HG02759 (cell line): ENCODE results near the gene ZNF792.
"Not testable (repeated sequence)": the region's sequence is repeated elsewhere in the genome, so short reads cannot be mapped to it uniquely, and the experiment has no call there.

Experiments used
- ATAC-seq: cut with Tn5 transposase; IDR thresholded peaks from one replicate; pipeline ENCODE4 v1.9.1; 2021; ENCODE audit warnings: mild to moderate bottlenecking, moderate library complexity; ENCODE audit not compliant: unreplicated experiment

The ZNF792 gene

DNA sequence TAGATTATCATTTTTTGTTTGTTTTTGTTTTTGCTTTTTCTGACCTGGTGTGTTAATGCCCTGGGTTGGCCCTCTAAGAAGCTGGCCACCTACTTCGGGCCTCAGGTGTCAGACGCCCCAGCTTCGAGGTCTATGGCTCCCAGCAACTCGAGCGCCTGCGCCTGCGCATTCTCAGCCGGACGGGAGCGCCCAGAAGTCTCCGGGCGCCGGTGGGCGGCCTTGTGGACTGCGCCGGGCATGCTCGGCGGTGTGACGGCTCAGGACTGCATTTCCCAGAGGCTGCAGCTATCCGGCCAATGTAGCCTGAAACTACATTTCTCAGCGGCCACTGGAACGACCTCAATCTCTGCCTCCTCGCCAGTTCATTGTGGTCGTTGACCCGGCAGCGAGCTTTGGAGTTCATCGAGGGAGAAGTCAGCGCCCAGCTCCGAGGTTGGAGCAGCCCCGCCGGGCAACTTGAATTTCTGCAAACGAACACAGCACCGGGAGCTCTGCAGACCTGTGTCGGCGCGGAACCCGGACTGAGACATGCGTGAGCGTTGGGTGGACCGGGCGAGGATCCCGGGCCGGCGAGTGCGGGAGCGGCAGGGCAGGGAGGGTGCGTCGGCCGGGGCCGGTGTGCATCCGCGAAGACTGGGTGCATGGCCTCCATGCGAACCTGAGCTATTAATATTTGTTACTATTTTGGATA is 37.2 kb downstream of the ZNF792 start, which contains the start of gene ZNF30:
ZNF30 (plus strand) TSS at position 219 of the 691 bp plus-strand sequence. CDS start 3,045 bp downstream, outside the sequence.
- peak; percentile 98 for ATAC-seq

DNA sequence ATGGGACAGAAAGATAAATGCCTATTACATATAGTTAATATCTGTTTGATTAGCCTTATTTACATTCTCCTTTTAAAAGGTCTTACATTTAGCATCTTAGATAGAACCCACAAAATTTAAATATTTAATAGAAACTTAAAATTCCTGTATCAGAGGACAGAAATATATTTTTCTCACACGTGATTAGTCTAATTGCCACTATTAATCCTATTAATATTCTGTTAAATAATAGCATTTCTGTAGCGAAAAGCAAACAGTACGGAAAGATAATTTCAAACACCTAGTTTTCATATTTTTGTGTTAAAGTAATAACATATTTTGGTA is 37.7 kb downstream of the ZNF792 start:
- no peak for ATAC-seq

DNA sequence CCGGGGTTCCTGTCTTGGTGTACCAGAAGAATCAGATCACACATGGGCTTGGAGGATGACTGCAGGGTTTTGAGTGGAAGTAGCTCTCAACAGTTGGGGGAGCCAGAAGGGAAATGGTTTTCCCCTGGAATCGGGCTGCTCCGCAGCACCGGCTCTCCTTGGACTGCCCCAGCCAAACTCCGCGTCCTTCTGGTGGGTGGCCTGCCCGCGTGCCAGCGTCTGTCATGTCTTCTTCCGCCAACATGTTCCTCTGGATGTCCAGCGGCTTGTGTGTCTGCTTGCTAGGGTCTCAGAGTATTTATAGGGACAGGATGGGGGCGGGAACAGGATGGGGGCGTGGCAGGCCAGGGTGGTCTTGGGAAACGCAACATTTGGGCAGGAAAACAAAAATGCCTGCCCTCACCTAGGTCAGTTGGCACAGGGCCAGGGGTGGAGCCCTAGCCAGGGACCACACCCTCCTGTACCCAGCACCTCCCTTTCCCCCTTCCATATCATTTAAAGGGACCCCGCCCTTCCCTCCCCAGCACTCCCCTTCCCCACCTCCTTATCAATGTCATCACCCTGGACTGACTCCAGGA is 38.7 kb downstream of the ZNF792 start:
- no peak for ATAC-seq

DNA sequence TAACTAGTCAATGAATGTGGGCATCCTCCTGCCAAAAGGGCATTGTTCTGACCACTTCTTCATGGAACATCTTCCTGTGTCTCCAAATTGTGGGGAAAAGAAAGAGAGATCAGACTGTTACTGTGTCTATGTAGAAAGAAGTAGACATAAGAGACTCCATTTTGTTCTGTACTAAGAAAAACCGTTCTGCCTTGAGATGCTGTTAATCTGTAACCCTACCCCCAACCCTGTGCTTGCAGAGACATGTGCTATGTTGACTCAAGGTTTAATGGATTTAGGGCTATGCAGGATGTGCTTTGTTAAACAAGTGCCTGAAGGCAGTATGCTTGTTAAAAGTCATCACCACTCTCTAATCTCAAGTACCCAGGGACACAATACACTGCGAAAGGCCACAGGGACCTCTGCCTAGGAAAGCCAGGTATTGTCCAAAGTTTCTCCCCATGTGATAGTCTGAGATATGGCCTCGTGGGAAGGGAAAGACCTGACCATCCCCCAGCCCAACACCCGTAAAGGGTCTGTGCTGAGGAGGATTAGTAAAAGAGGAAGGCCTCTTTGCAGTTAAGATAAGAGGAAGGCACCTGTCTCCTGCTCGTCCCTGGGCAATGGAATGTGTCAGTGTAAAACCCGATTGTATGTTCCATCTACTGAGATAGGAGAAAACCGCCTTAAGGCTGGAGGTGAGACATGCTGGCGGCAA is 43.8 kb downstream of the ZNF792 start:
- ATAC-seq = not testable (repeated sequence)

DNA sequence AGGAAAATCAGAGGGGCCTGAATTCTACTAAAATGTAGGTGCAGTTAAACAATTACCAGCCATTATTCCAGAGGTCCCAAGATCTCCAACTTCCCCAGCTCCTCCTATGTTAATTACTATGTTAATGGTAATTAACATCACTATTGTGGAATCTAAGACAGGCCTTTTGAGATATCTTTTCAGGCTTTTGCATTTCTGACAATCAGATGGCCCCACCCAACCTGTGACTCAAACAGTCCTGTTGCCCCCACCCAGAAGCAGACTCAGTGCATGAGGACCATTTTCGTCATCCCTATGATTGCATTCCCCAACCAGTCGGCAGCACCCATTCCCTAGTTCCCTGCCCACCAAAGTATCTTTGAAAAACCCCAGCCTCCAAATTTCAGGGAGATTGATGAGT is 45.8 kb downstream of the ZNF792 start:
- ATAC-seq = no peak

DNA sequence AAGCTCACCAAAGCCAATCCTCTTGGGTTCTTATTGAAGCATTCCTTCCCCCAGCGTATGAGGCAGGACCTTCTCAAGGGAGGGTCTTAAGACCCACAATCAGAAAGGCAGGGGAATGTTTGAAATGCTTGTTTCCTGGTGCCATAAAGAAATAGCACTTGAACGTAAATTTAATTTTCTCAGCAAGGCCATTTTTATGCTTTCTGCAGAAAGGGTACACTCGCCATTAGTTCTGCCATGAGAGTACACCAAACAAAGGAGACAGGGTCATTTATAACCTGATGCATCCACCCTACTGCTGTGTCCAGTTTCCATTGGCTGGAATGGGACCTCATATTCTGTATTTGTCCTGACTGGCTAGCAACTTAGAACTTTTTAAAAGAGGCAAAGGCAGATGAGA is 46.9 kb downstream of the ZNF792 start:
- ATAC-seq = not testable (repeated sequence)

DNA sequence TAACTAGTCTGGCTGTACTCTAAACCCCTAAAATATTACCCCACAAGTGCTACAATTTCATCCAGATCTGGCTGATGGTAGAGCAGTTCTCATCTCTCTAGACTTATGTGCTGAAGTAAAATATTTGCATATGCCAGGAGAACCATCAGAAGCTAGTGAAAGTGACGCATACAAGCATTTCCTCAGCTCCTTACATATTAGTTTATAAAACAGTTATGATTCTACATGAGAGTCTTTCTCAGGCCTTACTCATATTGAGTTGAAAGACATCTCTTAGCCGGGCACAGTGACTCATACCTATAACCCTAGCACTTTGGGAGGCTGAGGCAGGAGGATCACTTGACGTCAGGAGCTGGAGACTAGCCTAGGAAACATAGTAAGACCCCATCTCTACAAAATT is 53.3 kb downstream of the ZNF792 start:
- ATAC-seq = no peak
